Cardiac fibroblast (primary cell): ENCODE results near the gene RARB.
A peak's percentile ranks its signal among the peaks of the same experiment; 100 is the strongest.

ENCODE experiments used
- DNase-seq, 2 donors: peaks; one replicate each; pipeline versions ENCODE4 v3.0.0 to v3.0.0-alpha.2; 2010; ENCODE audit warnings: low read depth in 2 of 2
- H3K4me3 ChIP-seq, 2 donors: replicated peaks in 1 of 2; 1 replicate in 1 of 2; 2 replicates in 1 of 2; pipeline ENCODE4 v1.5.1; 2011; ENCODE audit warnings: low read depth in 2 of 2, low read length in 2 of 2, mild to moderate bottlenecking in 2 of 2, moderate library complexity in 1 of 2
- TF ChIP-seq, protein P1 (sequence below): IDR thresholded peaks from one replicate; pipeline ENCODE4 v1.5.1; 2011; ENCODE audit warnings: low read depth, mild to moderate bottlenecking, low read length, inconsistent platforms

RARB gene

DNA sequence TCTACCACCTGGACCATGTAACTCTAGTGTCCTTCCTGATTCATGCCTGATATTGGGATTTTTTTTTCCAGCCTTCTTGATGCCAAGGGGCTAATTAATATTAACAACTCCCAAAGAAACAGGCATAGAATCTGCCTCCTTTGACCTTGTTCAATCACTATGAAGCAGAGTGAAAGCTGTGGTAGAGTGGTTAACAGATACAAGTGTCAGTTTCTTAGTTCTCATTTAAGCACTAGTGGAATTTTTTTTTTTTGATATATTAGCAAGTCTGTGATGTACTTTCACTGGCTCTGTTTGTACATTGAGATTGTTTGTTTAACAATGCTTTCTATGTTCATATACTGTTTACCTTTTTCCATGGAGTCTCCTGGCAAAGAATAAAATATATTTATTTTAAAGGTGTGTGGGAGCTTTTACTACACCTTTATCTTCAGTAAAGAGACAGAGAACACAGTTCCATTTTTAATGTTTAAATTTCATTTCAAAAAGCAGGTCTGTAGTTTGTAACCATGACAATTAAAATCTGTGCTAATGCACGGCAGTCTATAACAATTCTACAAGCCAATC lies 169.6 kb downstream of the RARB start:
- DNase-seq, result no peak
- H3K4me3 ChIP-seq, result no peak overlapping the region
- TF ChIP-seq, protein P1, sequence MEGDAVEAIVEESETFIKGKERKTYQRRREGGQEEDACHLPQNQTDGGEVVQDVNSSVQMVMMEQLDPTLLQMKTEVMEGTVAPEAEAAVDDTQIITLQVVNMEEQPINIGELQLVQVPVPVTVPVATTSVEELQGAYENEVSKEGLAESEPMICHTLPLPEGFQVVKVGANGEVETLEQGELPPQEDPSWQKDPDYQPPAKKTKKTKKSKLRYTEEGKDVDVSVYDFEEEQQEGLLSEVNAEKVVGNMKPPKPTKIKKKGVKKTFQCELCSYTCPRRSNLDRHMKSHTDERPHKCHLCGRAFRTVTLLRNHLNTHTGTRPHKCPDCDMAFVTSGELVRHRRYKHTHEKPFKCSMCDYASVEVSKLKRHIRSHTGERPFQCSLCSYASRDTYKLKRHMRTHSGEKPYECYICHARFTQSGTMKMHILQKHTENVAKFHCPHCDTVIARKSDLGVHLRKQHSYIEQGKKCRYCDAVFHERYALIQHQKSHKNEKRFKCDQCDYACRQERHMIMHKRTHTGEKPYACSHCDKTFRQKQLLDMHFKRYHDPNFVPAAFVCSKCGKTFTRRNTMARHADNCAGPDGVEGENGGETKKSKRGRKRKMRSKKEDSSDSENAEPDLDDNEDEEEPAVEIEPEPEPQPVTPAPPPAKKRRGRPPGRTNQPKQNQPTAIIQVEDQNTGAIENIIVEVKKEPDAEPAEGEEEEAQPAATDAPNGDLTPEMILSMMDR, result no peak

- DNase-seq, result peak; percentile 32 to 44
- no peak overlapping the region for H3K4me3 ChIP-seq
- TF ChIP-seq, protein P1, result no peak
Observed at GRCh38 chr3:25603703-25604102, 175.6 kb downstream of the RARB start.

DNA sequence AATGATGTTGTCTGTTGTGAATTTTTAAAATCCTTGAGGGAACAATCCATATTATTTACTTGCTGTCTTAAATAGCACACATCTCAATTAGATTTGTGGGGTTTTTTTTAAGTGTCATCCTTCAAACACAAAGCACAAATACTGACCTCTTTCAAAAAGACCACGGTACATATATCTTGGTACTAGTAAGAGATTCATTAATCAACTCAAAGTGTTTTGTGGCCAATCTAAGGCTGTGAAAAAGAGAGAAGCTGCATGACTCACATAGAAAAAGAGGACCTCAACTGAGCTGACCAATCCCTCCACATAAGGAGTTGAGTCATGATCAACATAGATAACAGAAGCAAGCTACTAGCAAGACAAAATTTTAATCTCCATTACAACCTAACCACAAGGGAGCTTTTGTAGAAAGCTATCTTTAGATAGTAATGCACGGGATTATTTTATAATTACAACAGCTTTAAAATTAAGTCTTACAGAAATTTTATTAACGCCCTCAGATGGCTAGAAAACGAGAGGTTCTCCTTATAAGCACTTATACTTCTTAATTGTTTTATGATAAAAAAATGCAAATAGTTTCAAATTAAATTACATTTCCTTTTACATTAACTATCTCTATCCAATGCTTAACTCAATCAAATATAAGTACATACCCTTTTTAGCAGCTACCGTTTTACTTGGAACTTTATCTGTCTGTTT lies 176.2 kb downstream of the RARB start:
- DNase-seq, result peak; percentile 79 to 86
- H3K4me3 ChIP-seq, result no peak overlapping the region
- TF ChIP-seq, protein P1, result no peak

DNA sequence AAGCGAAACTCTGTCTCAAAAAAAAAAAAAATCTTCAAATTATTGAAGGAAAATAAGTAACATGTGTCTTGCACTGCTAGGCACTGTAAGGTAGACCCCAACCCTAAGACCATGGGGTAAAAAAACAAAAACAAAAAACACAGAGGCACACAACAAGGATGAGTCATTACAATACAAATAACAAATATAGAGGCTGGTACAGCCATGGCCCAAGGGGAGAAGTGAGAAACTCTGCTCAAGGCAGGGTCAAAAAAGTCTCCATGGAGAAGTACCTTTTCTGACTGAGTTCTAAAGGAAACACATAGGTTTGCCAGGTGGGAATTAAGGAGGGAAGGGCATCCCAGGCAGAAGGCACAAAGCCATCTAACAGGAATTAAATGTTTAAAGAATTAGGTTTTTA lies 182.1 kb downstream of the RARB start:
- no peak for DNase-seq
- H3K4me3 ChIP-seq, result no peak overlapping the region
- TF ChIP-seq, protein P1, result no peak

- TF ChIP-seq, protein P1, result no peak
- H3K4me3 ChIP-seq, result no peak overlapping the region
- DNase-seq, result no peak
Observed at GRCh38 chr3:25610779-25611178, 182.7 kb downstream of the RARB start.

GRCh38 chr3:25611193-25611592 lies 183.1 kb downstream of the RARB start:
- TF ChIP-seq, protein P1, result no peak
- no peak for DNase-seq
- H3K4me3 ChIP-seq, result no peak overlapping the region
